Spleen (tissue), 11 donors: ENCODE measurements around the gene FAM20C. TPM values are rescaled to one million over a fixed set of nuclear protein-coding genes. Genes with fewer than 3 reads are reported as not detected.

ENCODE experiments used
- DNase-seq: peaks from one replicate; pipeline ENCODE4 v3.0.0-alpha.2; 2020
- H3K27ac ChIP-seq, 8 donors: fragments of 200-600 bp; sonication (generic) in 7 of 8; 1 replicate in 4 of 8; 2 replicates in 4 of 8; pipeline versions ENCODE4 v1.5.0 to v1.8.0; 2016 to 2021; ENCODE audit warnings: inconsistent platforms in 4 of 8, mild to moderate bottlenecking in 4 of 8, moderate library complexity in 1 of 8
- H3K27me3 ChIP-seq, 7 donors: fragments of 200-600 bp; sonication (generic) in 6 of 7; replicated peaks in 1 of 7; 1 replicate in 4 of 7; 2 replicates in 3 of 7; pipeline versions ENCODE4 v1.5.0 to v1.8.0; 2016 to 2021; ENCODE audit warnings: inconsistent platforms in 3 of 7, mild to moderate bottlenecking in 1 of 7
- H3K36me3 ChIP-seq, 6 donors: fragments of 200-600 bp; sonication (generic) in 5 of 6; 1 replicate in 4 of 6; 2 replicates in 2 of 6; pipeline versions ENCODE4 v1.5.0 to v1.8.0; 2016 to 2021; ENCODE audit warnings: inconsistent platforms in 2 of 6
- H3K4me1 ChIP-seq, 6 donors: fragments of 200-600 bp; sonication (generic) in 5 of 6; 1 replicate in 3 of 6; 2 replicates in 3 of 6; pipeline versions ENCODE4 v1.5.0 to v1.8.0; 2016 to 2021; ENCODE audit warnings: inconsistent platforms in 3 of 6
- H3K4me3 ChIP-seq, 8 donors: fragments of 200-600 bp; sonication (generic) in 7 of 8; 1 replicate in 4 of 8; 2 replicates in 4 of 8; pipeline versions ENCODE4 v1.5.0 to v1.8.0; 2016 to 2021; ENCODE audit warnings: inconsistent platforms in 4 of 8, mild to moderate bottlenecking in 4 of 8, moderate library complexity in 2 of 8
- H3K9me3 ChIP-seq, 8 donors: fragments of 200-600 bp; sonication (generic) in 7 of 8; 1 replicate in 4 of 8; 2 replicates in 4 of 8; pipeline versions ENCODE4 v1.5.0 to v1.8.0; 2016 to 2021; ENCODE audit warnings: inconsistent platforms in 4 of 8
- CTCF ChIP-seq, 11 experiments: fragments of 200-600 bp in 7 of 11; fragments of 450-650 bp in 4 of 11; sonication (generic) in 4 of 11; IDR thresholded peaks in 8 of 11; conservative IDR thresholded peaks in 3 of 11; 1 replicate in 7 of 11; 2 replicates in 4 of 11; pipeline versions ENCODE4 v1.4.0 to v1.8.0; 2016 to 2021; ENCODE audit warnings: antibody characterized with exemption in 11 of 11, inconsistent platforms in 4 of 11, mild to moderate bottlenecking in 1 of 11
- POLR2A ChIP-seq, 3 donors: fragments of 450-650 bp; IDR thresholded peaks; one replicate each; pipeline ENCODE4 v1.5.1; 2017; ENCODE audit warnings: antibody characterized with exemption in 3 of 3, mild to moderate bottlenecking in 1 of 3
- POLR2AphosphoS5 ChIP-seq, 3 donors: sonication (generic); formaldehyde crosslinking; IDR thresholded peaks; one replicate each; pipeline ENCODE4 v1.5.1; 2017; ENCODE audit warnings: antibody characterized with exemption in 3 of 3
- WGBS, 5 donors: extraction: QIAGEN DNeasy Blood & Tissue Kit in 3 of 5; methylation state at CpG; one replicate each; pipeline versions ENCODE4 v1.1.5 to v1.1.7; 2013 to 2018; 5-methylcytosine and 5-hydroxymethylcytosine counted together
- intact Hi-C: fragments of 100-400 bp; cut with DNase I; formaldehyde crosslinking; loops from one replicate; pipeline ENCODE4 v1.15.0; 2023; ENCODE audit warnings: low total_unique reads
- polyA plus RNA-seq, 3 donors: library from polyadenylated mRNA; stranded (reverse); fragments of 200-250 nt; gene quantifications; one replicate each; pipeline ENCODE4 v1.2.1, GENCODE V29; 2013
- total RNA-seq, 7 donors: library from RNA; depleted of rRNA in 3 of 7; stranded (reverse); fragments of >200 nt in 3 of 7; fragmentation: NEBNext Ultra II Directional in 4 of 7; extraction: Animal tissue kit (Norgen Biotek cat#: 25700) in 4 of 7; gene quantifications; one replicate each; pipeline versions ENCODE4 v1.1.0 to v1.2.1, GENCODE V29; 2016 to 2021
- donor health status: healthy with polysubstance abuse.
- donor health status: DM: no; HTN: no; CAD: no; lungs with moderate emphysema.
- donor health status: DM: no; HTN: no; CAD: no.
- donor health status: Bipolar disorder and iron deficiency.
- donor health status: healthy.
- donor health status: DM: no; HTN: no; CAD: no.
- donor health status: DM: yes; HTN: yes; CAD: no.

Gene FAM20C
- total and polyA plus RNA-seq, 10 donors: 6.9 to 27.3 (median 14.6) TPM

DNA sequence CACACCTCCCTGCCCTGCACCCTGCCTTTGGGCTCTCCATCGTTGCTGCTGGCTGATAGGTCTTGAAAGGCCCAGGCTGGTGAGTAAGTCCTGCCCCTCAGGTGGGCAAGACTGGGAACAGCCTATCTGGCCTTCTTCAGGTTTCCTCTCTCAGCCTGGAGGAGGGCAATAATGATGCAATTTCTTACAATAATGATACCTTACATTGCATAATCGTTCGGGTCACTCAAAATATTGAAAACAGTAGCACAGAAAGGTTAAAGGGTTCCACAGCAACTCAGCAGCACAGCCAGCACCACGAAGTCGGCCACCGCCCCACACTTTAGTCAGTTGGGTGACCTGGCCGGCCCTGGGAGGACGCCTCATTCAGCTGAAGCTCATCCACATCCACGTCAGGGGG is 16.0 kb upstream of the FAM20C start:
- intact Hi-C loops: no loop called here
- Histone ChIP-seq H3K4me1 (no peaks in the 10 kb centered on the region), H3K4me3 (no peak overlapping the region), H3K27ac (no peak overlapping the region), H3K36me3 (no peaks in the 10 kb centered on the region), H3K27me3 (peaks cover 0 to 34% (median 0%) of the 10 kb centered on the region in 7 donors), H3K9me3 (no peaks in the 10 kb centered on the region)
- no peak for DNase-seq
- no peak for TF ChIP-seq CTCF (IDR thresholded peaks at IDR 0.05 in 8 of 11, conservative IDR thresholded peaks at IDR 0.05 in 3 of 11)
- no peak for TF ChIP-seq POLR2A (IDR thresholded peaks at IDR 0.05)
- no peak for TF ChIP-seq POLR2AphosphoS5 (IDR thresholded peaks at IDR 0.05)
- 80 to 93% (median 82%) methylated on average over 7 to 9 of the region's 9 CpGs for WGBS, 5 donors

DNA sequence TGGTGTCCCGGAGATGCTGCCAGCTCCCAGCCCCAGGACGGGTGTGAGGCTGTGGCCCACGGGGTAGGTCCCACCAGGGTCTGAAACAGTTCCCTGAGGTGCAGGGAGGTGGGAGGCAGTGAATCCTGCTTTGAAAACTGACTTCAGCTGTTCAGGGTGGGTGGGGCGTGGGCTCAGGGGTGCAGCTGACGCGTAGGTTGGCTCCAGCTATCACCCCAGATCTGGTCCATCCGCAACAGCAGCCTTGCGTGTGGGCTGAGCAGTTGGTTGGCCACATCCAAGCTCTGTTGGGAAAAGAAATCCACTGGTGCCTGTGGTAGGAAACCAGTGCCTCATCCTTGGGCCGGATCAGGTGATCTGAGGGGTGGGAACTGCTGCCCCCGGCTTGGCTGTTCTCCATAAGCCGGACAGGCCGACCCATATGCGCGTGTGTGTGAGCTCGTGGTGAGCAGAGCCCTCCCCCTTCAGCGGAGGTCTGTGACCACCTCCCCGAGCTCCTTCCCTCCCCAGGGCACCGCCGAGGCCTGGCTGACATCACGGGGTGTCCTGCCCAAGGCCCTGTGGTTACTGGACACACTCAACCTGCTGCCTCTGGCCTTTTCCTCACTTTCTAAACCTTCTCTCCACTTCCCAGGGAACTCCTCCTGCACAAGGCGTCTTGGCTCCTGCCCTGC is 15.4 kb upstream of the FAM20C start:
- 83 to 92% (median 91%) methylated on average over 19 to 21 of the region's 21 CpGs for WGBS, 5 donors
- intact Hi-C loops: no loop called here
- Histone ChIP-seq H3K9me3 (no peaks in the 10 kb centered on the region), H3K4me1 (no peaks in the 10 kb centered on the region), H3K27ac (no peak overlapping the region), H3K4me3 (no peak overlapping the region), H3K27me3 (peaks cover 0 to 29% (median 0%) of the 10 kb centered on the region in 7 donors), H3K36me3 (no peaks in the 10 kb centered on the region)
- TF ChIP-seq CTCF (IDR thresholded peaks at IDR 0.05 in 8 of 11, conservative IDR thresholded peaks at IDR 0.05 in 3 of 11) (no peak), POLR2AphosphoS5 (IDR thresholded peaks at IDR 0.05) (no peak), POLR2A (IDR thresholded peaks at IDR 0.05) (no peak)
- DNase-seq: no peak

DNA sequence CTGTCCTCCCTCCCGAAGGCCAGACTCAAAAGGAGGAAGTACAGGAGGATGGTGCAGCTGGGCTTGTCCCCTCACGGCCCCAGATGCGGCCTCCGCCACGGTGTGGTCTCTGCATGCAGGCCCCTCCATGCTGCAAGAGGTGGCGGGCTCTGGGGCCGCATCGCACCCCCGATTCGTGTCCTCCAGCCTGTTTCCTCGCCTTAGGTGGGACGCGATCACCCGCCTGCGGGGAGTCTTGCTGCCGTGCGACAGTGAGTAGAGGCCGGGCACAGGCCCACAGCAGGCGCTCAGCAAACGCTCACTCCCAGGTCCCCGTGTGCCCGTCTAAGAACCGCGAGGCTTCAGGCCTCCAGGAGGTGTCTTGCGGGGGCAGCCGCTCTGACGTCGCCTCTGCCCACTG is 13.9 kb upstream of the FAM20C start:
- TF ChIP-seq CTCF (IDR thresholded peaks at IDR 0.05 in 8 of 11, conservative IDR thresholded peaks at IDR 0.05 in 3 of 11): no peak
- no peak for TF ChIP-seq POLR2A (IDR thresholded peaks at IDR 0.05)
- TF ChIP-seq POLR2AphosphoS5 (IDR thresholded peaks at IDR 0.05): no peak
- no peak overlapping the region for H3K27ac ChIP-seq
- peaks cover 0 to 28% (median 0%) of the 10 kb centered on the region in 7 donors for H3K27me3 ChIP-seq
- no peak overlapping the region for H3K4me3 ChIP-seq
- no peak for DNase-seq
- intact Hi-C loops: no loop called here
- WGBS, 5 donors: 60 to 93% (median 85%) methylated on average over 4 to 28 of the region's 28 CpGs
- no peaks in the 10 kb centered on the region for H3K4me1 ChIP-seq
- no peaks in the 10 kb centered on the region for H3K36me3 ChIP-seq
- H3K9me3 ChIP-seq: no peaks in the 10 kb centered on the region

GRCh38 chr7:179209-179681 is 13.1 kb upstream of the FAM20C start:
- H3K27ac ChIP-seq: peak overlapping the region in 5 of 8 donors; percentile 15 to 47 (median 41)
- WGBS, 5 donors: 63 to 78% (median 74%) methylated on average over 18 to 19 of the region's 19 CpGs

More at GRCh38 chr7:179209-179681, 13.1 kb upstream of the FAM20C start:
- intact Hi-C loops: no loop called here
- Histone ChIP-seq H3K27me3 (peaks cover 0 to 28% (median 0%) of the 10 kb centered on the region in 7 donors), H3K4me1 (peaks cover 0 to 4% (median 0%) of the 10 kb centered on the region in 6 donors), H3K9me3 (no peaks in the 10 kb centered on the region), H3K36me3 (no peaks in the 10 kb centered on the region), H3K4me3 (no peak overlapping the region)
- TF ChIP-seq POLR2AphosphoS5 (IDR thresholded peaks at IDR 0.05) (no peak), POLR2A (IDR thresholded peaks at IDR 0.05) (no peak), CTCF (IDR thresholded peaks at IDR 0.05 in 8 of 11, conservative IDR thresholded peaks at IDR 0.05 in 3 of 11) (no peak)
- DNase-seq: no peak
